Activated T-cell treated with anti-CD3 and anti-CD28 coated beads, Interleukin-2, amount 50 U/mL, for 1 hour (primary cell): ENCODE measurements around the gene LRRTM4.

Source experiments
- DNase-seq: peaks from one replicate; pipeline ENCODE4 v3.0.0-alpha.2; 2020

LRRTM4 gene

GRCh38 chr2:77469106-77469505 lies 53.1 kb downstream of the LRRTM4 start:
- no peak for DNase-seq

- DNase-seq = no peak
These were observed 62.3 kb downstream of the LRRTM4 start for GRCh38 chr2:77459840-77460239.

GRCh38 chr2:77458216-77458615 lies 64.0 kb downstream of the LRRTM4 start:
- DNase-seq = no peak

- no peak for DNase-seq
These were observed 64.5 kb downstream of the LRRTM4 start for GRCh38 chr2:77457665-77458064.

- DNase-seq = no peak
These were observed 79.1 kb downstream of the LRRTM4 start for GRCh38 chr2:77443076-77443475.

GRCh38 chr2:77434880-77435279 lies 87.3 kb downstream of the LRRTM4 start:
- no peak for DNase-seq

- DNase-seq = no peak
These were observed 93.2 kb downstream of the LRRTM4 start for GRCh38 chr2:77428946-77429345.

- no peak for DNase-seq
These were observed 100.2 kb downstream of the LRRTM4 start for GRCh38 chr2:77421971-77422370.

- no peak for DNase-seq
These were observed 103.6 kb downstream of the LRRTM4 start for GRCh38 chr2:77418537-77418936.

GRCh38 chr2:77404189-77404588 lies 118.0 kb downstream of the LRRTM4 start:
- DNase-seq = no peak

GRCh38 chr2:77398970-77399600 lies 123.1 kb downstream of the LRRTM4 start:
- DNase-seq = no peak

GRCh38 chr2:77397763-77398162 lies 124.4 kb downstream of the LRRTM4 start:
- no peak for DNase-seq

GRCh38 chr2:77395011-77395410 lies 127.2 kb downstream of the LRRTM4 start:
- DNase-seq = no peak

GRCh38 chr2:77391119-77391518 lies 131.1 kb downstream of the LRRTM4 start:
- DNase-seq = no peak

- DNase-seq = no peak
These were observed 134.9 kb downstream of the LRRTM4 start for GRCh38 chr2:77387324-77387723.

- DNase-seq = no peak
These were observed 149.5 kb downstream of the LRRTM4 start for GRCh38 chr2:77372636-77373035.

GRCh38 chr2:77370511-77370910 lies 151.7 kb downstream of the LRRTM4 start:
- DNase-seq = no peak

GRCh38 chr2:77363277-77363676 lies 158.9 kb downstream of the LRRTM4 start:
- no peak for DNase-seq

- no peak for DNase-seq
These were observed 173.4 kb downstream of the LRRTM4 start for GRCh38 chr2:77348821-77349220.

- no peak for DNase-seq
These were observed 186.2 kb downstream of the LRRTM4 start for GRCh38 chr2:77336013-77336412.

- DNase-seq = no peak
These were observed 193.8 kb downstream of the LRRTM4 start for GRCh38 chr2:77328134-77328931.

GRCh38 chr2:77325395-77325794 lies 196.8 kb downstream of the LRRTM4 start:
- no peak for DNase-seq

- DNase-seq = no peak
These were observed 199.7 kb downstream of the LRRTM4 start for GRCh38 chr2:77322431-77322830.

GRCh38 chr2:77314721-77315120 lies 207.5 kb downstream of the LRRTM4 start:
- DNase-seq = no peak

- DNase-seq = no peak
These were observed 211.8 kb downstream of the LRRTM4 start for GRCh38 chr2:77310416-77310815.
